ENCODE measurements around the gene UBAP2.

DNA sequence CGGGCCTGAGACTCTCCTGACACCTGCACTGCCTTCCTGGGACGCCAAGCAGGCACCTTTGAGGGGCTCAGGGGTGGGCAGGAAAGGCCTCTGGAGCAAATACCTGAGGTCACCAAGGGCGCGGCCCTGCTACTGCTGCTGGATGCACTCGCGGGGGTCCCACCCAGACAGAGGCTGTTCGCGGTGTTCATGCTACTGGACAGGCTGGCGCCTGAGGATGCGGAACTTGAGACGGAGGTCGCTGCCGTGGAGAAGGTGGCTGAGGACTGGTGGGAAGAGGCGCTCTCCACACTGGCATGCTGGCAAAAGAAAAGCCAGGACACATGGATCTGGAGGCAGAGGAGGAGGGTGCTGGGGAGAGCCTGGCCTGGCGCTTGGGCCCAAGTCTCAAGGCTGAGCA lies 121.0 kb downstream of the UBAP2 start:
- TF ChIP-seq EZH2 (IDR thresholded peaks at IDR 0.05; ENCODE audit: borderline replicate concordance, low read depth, low read length, poor library complexity, severe bottlenecking), result no peak
- TF ChIP-seq, protein P1, sequence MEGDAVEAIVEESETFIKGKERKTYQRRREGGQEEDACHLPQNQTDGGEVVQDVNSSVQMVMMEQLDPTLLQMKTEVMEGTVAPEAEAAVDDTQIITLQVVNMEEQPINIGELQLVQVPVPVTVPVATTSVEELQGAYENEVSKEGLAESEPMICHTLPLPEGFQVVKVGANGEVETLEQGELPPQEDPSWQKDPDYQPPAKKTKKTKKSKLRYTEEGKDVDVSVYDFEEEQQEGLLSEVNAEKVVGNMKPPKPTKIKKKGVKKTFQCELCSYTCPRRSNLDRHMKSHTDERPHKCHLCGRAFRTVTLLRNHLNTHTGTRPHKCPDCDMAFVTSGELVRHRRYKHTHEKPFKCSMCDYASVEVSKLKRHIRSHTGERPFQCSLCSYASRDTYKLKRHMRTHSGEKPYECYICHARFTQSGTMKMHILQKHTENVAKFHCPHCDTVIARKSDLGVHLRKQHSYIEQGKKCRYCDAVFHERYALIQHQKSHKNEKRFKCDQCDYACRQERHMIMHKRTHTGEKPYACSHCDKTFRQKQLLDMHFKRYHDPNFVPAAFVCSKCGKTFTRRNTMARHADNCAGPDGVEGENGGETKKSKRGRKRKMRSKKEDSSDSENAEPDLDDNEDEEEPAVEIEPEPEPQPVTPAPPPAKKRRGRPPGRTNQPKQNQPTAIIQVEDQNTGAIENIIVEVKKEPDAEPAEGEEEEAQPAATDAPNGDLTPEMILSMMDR (conservative IDR thresholded peaks at IDR 0.05; ENCODE audit: low read depth, low read length), result no peak
